ENCODE data around the gene EMC8.

DNA sequence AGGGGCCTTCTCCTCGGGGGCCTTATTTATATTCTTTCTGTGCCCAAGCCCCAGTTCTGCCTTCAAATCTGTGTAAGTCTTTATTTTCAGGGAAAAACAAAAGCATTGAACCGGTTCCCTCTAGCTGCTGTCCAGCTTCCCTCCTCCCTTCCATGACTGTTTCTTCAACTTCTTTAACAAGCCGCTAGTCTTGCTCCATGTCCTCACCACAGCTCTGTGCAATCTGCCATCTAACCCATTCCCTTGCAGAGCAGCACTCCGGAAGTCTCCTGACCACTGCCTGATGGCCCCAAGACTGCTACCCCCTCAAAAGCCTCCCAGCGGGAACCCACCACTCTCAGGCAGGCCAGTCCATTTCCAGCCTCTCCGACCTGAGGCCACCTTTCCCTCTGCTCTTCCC lies 16.9 kb downstream of the EMC8 start:
- TF ChIP-seq POLR2A (IDR thresholded peaks at IDR 0.05) (no peak), POLR2AphosphoS5 (IDR thresholded peaks at IDR 0.05) (no peak), EP300 (IDR thresholded peaks at IDR 0.05; ENCODE audit: low read depth) (no peak)
- TF ChIP-seq, protein P1, sequence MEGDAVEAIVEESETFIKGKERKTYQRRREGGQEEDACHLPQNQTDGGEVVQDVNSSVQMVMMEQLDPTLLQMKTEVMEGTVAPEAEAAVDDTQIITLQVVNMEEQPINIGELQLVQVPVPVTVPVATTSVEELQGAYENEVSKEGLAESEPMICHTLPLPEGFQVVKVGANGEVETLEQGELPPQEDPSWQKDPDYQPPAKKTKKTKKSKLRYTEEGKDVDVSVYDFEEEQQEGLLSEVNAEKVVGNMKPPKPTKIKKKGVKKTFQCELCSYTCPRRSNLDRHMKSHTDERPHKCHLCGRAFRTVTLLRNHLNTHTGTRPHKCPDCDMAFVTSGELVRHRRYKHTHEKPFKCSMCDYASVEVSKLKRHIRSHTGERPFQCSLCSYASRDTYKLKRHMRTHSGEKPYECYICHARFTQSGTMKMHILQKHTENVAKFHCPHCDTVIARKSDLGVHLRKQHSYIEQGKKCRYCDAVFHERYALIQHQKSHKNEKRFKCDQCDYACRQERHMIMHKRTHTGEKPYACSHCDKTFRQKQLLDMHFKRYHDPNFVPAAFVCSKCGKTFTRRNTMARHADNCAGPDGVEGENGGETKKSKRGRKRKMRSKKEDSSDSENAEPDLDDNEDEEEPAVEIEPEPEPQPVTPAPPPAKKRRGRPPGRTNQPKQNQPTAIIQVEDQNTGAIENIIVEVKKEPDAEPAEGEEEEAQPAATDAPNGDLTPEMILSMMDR (IDR thresholded peaks at IDR 0.05) = no peak
